ENCODE data around the gene CHL1. TPM values are rescaled to one million over a fixed set of nuclear protein-coding genes. Genes with fewer than 3 reads are reported as not detected.
A peak's percentile ranks its signal among the peaks of the same experiment; 100 is the strongest.

CHL1 gene
- total and polyA plus RNA-seq, 2 donors (not counting 1 experiment from before 2014, with no cell fraction given), result 0.01 to 0.33 TPM

DNA sequence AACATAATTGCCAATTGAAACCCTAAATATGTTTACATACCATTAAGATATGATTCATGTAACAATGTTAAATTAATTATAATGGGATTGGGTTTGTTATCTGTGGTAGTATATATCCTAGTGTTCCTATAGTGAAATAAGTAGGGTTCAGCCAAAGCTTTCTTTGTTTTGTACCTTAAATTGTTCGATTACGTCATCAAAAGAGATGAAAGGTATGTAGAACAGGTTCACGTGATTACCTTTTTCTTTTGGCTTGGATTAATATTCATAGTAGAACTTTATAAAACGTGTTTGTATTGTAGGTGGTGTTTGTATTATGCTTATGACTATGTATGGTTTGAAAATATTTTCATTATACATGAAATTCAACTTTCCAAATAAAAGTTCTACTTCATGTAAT is 212.4 kb downstream of the CHL1 start:
- no peaks in the 10 kb centered on the region for H3K36me3 ChIP-seq (ENCODE audit: control insufficient read depth, insufficient read depth, low read length)
- H2AFZ ChIP-seq (ENCODE audit: low read length), result no peak overlapping the region
- H3K4me2 ChIP-seq (ENCODE audit: extremely low read depth, insufficient read depth, low read length), result no peak overlapping the region
- no peaks in the 10 kb centered on the region for H4K20me1 ChIP-seq (ENCODE audit: control insufficient read depth, extremely low read depth, insufficient read depth, low read length)
- no peak overlapping the region for H3K27ac ChIP-seq (ENCODE audit: insufficient read depth, low read length)
- no peaks in the 10 kb centered on the region for H3K27me3 ChIP-seq (ENCODE audit: control insufficient read depth, insufficient read depth, low read length)
- no peak for DNase-seq (ENCODE audit: low read depth in 2 of 2)
- no peak overlapping the region for H3K9ac ChIP-seq (ENCODE audit: insufficient read depth, low read length)
- no peaks in the 10 kb centered on the region for H3K79me2 ChIP-seq (ENCODE audit: control insufficient read depth, insufficient read depth, low read length)
- H3K9me3 ChIP-seq (ENCODE audit: control insufficient read depth, insufficient read depth, low read depth, low read length), result no peaks in the 10 kb centered on the region
- H3K4me3 ChIP-seq (replicated peaks in 1 of 4; ENCODE audit: control extremely low read depth in 1 of 4, insufficient read depth in 1 of 4, low read depth in 3 of 4, low read length in 4 of 4), result no peak overlapping the region
- no peaks in the 10 kb centered on the region for H3K4me1 ChIP-seq (ENCODE audit: control insufficient read depth, extremely low read depth, insufficient read depth, low read length)
- no peak for TF ChIP-seq EZH2 (IDR thresholded peaks at IDR 0.05; ENCODE audit: low read length, missing control alignments)
- TF ChIP-seq, protein P1, sequence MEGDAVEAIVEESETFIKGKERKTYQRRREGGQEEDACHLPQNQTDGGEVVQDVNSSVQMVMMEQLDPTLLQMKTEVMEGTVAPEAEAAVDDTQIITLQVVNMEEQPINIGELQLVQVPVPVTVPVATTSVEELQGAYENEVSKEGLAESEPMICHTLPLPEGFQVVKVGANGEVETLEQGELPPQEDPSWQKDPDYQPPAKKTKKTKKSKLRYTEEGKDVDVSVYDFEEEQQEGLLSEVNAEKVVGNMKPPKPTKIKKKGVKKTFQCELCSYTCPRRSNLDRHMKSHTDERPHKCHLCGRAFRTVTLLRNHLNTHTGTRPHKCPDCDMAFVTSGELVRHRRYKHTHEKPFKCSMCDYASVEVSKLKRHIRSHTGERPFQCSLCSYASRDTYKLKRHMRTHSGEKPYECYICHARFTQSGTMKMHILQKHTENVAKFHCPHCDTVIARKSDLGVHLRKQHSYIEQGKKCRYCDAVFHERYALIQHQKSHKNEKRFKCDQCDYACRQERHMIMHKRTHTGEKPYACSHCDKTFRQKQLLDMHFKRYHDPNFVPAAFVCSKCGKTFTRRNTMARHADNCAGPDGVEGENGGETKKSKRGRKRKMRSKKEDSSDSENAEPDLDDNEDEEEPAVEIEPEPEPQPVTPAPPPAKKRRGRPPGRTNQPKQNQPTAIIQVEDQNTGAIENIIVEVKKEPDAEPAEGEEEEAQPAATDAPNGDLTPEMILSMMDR (conservative IDR thresholded peaks at IDR 0.05 in 1 of 2, IDR thresholded peaks at IDR 0.05 in 1 of 2; ENCODE audit: low read depth in 1 of 2, low read length in 2 of 2), result no peak

DNA sequence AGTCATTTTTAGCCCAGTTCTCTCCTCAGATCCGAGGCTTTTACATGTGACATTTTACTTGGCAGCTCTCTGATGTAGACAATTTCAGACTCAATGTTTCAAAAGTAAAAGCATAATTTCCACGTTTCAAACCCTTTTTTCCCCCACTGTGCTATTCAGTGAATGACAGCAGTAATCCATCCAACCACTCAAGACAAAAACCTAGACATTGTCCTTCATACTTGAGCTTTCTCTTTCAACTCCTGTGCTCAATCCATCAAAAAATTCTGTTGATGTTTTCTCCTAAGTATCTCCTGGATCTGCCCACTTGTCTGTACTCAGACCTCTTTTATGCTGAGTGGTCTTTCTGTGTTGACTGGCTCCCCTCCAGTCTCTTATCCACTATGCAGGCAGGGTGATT is 214.7 kb downstream of the CHL1 start:
- H3K9me3 ChIP-seq (ENCODE audit: control insufficient read depth, insufficient read depth, low read depth, low read length), result no peaks in the 10 kb centered on the region
- no peaks in the 10 kb centered on the region for H3K27me3 ChIP-seq (ENCODE audit: control insufficient read depth, insufficient read depth, low read length)
- no peak for DNase-seq (ENCODE audit: low read depth in 2 of 2)
- no peak overlapping the region for H3K4me2 ChIP-seq (ENCODE audit: extremely low read depth, insufficient read depth, low read length)
- H3K27ac ChIP-seq (ENCODE audit: insufficient read depth, low read length), result no peak overlapping the region
- H3K36me3 ChIP-seq (ENCODE audit: control insufficient read depth, insufficient read depth, low read length), result no peaks in the 10 kb centered on the region
- H3K79me2 ChIP-seq (ENCODE audit: control insufficient read depth, insufficient read depth, low read length), result no peaks in the 10 kb centered on the region
- no peaks in the 10 kb centered on the region for H3K4me1 ChIP-seq (ENCODE audit: control insufficient read depth, extremely low read depth, insufficient read depth, low read length)
- no peak overlapping the region for H3K9ac ChIP-seq (ENCODE audit: insufficient read depth, low read length)
- TF ChIP-seq, protein P1 (conservative IDR thresholded peaks at IDR 0.05 in 1 of 2, IDR thresholded peaks at IDR 0.05 in 1 of 2; ENCODE audit: low read depth in 1 of 2, low read length in 2 of 2), result no peak
- TF ChIP-seq EZH2 (IDR thresholded peaks at IDR 0.05; ENCODE audit: low read length, missing control alignments), result no peak
- H4K20me1 ChIP-seq (ENCODE audit: control insufficient read depth, extremely low read depth, insufficient read depth, low read length), result no peaks in the 10 kb centered on the region
- H3K4me3 ChIP-seq (replicated peaks in 1 of 4; ENCODE audit: control extremely low read depth in 1 of 4, insufficient read depth in 1 of 4, low read depth in 3 of 4, low read length in 4 of 4), result no peak overlapping the region
- no peak overlapping the region for H2AFZ ChIP-seq (ENCODE audit: low read length)

DNA sequence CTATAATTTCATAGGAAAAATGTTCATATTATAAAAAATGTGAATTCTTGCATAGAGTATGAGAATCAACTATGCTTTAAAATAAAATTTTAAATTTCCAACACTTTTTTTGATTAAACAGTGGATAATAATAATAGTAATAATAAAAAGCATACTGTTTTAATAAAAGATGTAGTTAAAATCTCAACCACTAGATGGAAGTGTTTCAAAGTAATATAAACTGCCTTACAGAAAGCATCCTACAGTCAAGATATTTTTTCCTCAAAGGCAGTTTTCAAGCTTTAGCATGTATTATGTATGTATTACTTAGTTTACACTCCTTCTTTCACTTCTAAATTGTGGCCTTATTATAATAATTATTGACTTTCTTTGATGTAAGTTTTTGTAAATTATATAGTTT is 217.5 kb downstream of the CHL1 start:
- TF ChIP-seq EZH2 (IDR thresholded peaks at IDR 0.05; ENCODE audit: low read length, missing control alignments), result no peak
- TF ChIP-seq, protein P1 (conservative IDR thresholded peaks at IDR 0.05 in 1 of 2, IDR thresholded peaks at IDR 0.05 in 1 of 2; ENCODE audit: low read depth in 1 of 2, low read length in 2 of 2), result peak in 1 of 2 donors; percentile 29
- Histone ChIP-seq H3K4me2 (ENCODE audit: extremely low read depth, insufficient read depth, low read length) (no peak overlapping the region), H3K27me3 (ENCODE audit: control insufficient read depth, insufficient read depth, low read length) (no peaks in the 10 kb centered on the region), H3K9me3 (ENCODE audit: control insufficient read depth, insufficient read depth, low read depth, low read length) (no peaks in the 10 kb centered on the region), H3K4me3 (replicated peaks in 1 of 4; ENCODE audit: control extremely low read depth in 1 of 4, insufficient read depth in 1 of 4, low read depth in 3 of 4, low read length in 4 of 4) (no peak overlapping the region), H3K27ac (ENCODE audit: insufficient read depth, low read length) (no peak overlapping the region), H2AFZ (ENCODE audit: low read length) (no peak overlapping the region), H4K20me1 (ENCODE audit: control insufficient read depth, extremely low read depth, insufficient read depth, low read length) (no peaks in the 10 kb centered on the region), H3K79me2 (ENCODE audit: control insufficient read depth, insufficient read depth, low read length) (no peaks in the 10 kb centered on the region), H3K36me3 (ENCODE audit: control insufficient read depth, insufficient read depth, low read length) (no peaks in the 10 kb centered on the region), H3K4me1 (ENCODE audit: control insufficient read depth, extremely low read depth, insufficient read depth, low read length) (no peaks in the 10 kb centered on the region), H3K9ac (ENCODE audit: insufficient read depth, low read length) (no peak overlapping the region)
- DNase-seq (ENCODE audit: low read depth in 2 of 2), result peak; percentile 1 to 27

Measured in fibroblast of lung (primary cell).